Prostate gland (tissue), 2 donors: Measurements from ENCODE around the gene SPINK7. TPM values are rescaled to one million over a fixed set of nuclear protein-coding genes. Genes with fewer than 3 reads are reported as not detected.

Source experiments
- DNase-seq: peaks from one replicate; pipeline ENCODE4 v3.0.0-alpha.2; 2019; ENCODE audit warnings: low spot score
- H3K27ac ChIP-seq, 2 donors: fragments of 200-600 bp; sonication (generic); 2 replicates each; pipeline ENCODE4 v1.5.1; 2017 to 2019
- H3K27me3 ChIP-seq: fragments of 200-600 bp; sonication (generic); replicated peaks from 2 replicates; pipeline ENCODE4 v1.5.1; 2019; ENCODE audit not compliant: insufficient read depth
- H3K36me3 ChIP-seq, 2 donors: fragments of 200-600 bp; sonication (generic); 1 replicate in 1 of 2; 2 replicates in 1 of 2; pipeline versions ENCODE4 v1.5.1 to v1.8.1; 2017 to 2019
- H3K4me1 ChIP-seq: fragments of 200-600 bp; sonication (generic); replicated peaks from 2 replicates; pipeline ENCODE4 v1.5.1; 2019
- H3K4me3 ChIP-seq, 2 donors: fragments of 200-600 bp; sonication (generic); 2 replicates each; pipeline ENCODE4 v1.5.1; 2017 to 2019
- H3K9me3 ChIP-seq: fragments of 200-600 bp; sonication (generic); 2 replicates; pipeline ENCODE4 v1.5.1; 2017
- CTCF ChIP-seq, 4 experiments: fragments of 200-600 bp in 2 of 4; fragments of 450-650 bp in 2 of 4; sonication (generic) in 2 of 4; IDR thresholded peaks; 1 replicate in 3 of 4; 2 replicates in 1 of 4; pipeline ENCODE4 v1.5.1; 2016 to 2019; ENCODE audit warnings: antibody characterized with exemption in 4 of 4, mild to moderate bottlenecking in 2 of 4, moderate library complexity in 2 of 4
- POLR2A ChIP-seq: fragments of 450-650 bp; IDR thresholded peaks from one replicate; pipeline ENCODE4 v1.6.1; 2016; ENCODE audit warnings: antibody characterized with exemption, mild to moderate bottlenecking
- POLR2AphosphoS5 ChIP-seq: sonication (generic); formaldehyde crosslinking; IDR thresholded peaks from one replicate; pipeline ENCODE4 v1.6.1; 2017; ENCODE audit warnings: antibody characterized with exemption
- WGBS: methylation state at CpG from one replicate; pipeline ENCODE4 v1.1.5; 2018; 5-methylcytosine and 5-hydroxymethylcytosine counted together
- intact Hi-C: fragments of 100-400 bp; cut with DNase I; formaldehyde crosslinking; loops from one replicate; pipeline ENCODE4 v1.14.2; 2022
- total RNA-seq, 2 donors: library from RNA; depleted of rRNA; stranded (reverse); fragments of >200 nt; gene quantifications; one replicate each; pipeline ENCODE4 v1.1.0, GENCODE V29; 2016

SPINK7 gene
- total RNA-seq, 2 donors from 2014 or later = not detected

- 72% methylated on average over 6 of the region's 6 CpGs for WGBS
- Histone ChIP-seq H3K27me3 (no peaks in the 10 kb centered on the region), H3K4me1 (no peaks in the 10 kb centered on the region), H3K36me3 (no peaks in the 10 kb centered on the region), H3K27ac (no peak overlapping the region), H3K9me3 (no peaks in the 10 kb centered on the region), H3K4me3 (no peak overlapping the region)
- no peak for DNase-seq
- TF ChIP-seq POLR2AphosphoS5 (no peak), CTCF (IDR thresholded peaks at IDR 0.05) (peak in 3 of 4 experiments; percentile 6 to 52 (median 45))
- intact Hi-C loops = no loop called here
Measured at GRCh38 chr5:148290271-148291195, 21.7 kb upstream of the SPINK7 start.

DNA sequence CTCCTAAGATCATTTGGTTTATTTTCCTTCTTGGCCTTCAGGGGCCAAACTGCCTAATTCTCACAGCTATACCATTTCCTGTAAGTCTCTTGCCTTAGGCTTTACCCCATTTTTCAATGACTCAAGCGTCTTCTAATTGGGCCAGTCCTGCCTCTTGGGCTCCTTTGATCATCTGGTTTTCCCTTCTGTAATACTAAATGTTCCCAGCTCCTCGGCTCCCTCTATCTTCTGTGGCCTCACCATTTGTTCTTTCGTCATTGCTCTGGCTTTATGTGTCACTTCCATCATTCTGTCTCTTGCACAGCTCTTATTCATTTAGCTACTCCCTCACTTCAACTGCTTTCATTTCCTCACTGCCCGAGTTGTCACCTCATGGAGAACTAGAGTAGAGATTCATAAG is 14.5 kb upstream of the SPINK7 start:
- TF ChIP-seq POLR2AphosphoS5 (no peak), CTCF (IDR thresholded peaks at IDR 0.05) (no peak), POLR2A (no peak)
- no peaks in the 10 kb centered on the region for H3K9me3 ChIP-seq
- WGBS = 83% methylated on average over 4 of the region's 4 CpGs
- H3K4me1 ChIP-seq = no peaks in the 10 kb centered on the region
- intact Hi-C loops = no loop called here
- H3K4me3 ChIP-seq = no peak overlapping the region
- no peaks in the 10 kb centered on the region for H3K27me3 ChIP-seq
- no peaks in the 10 kb centered on the region for H3K36me3 ChIP-seq
- no peak overlapping the region for H3K27ac ChIP-seq
- no peak for DNase-seq

- Histone ChIP-seq H3K27ac (no peak overlapping the region), H3K9me3 (no peaks in the 10 kb centered on the region), H3K36me3 (no peaks in the 10 kb centered on the region), H3K4me1 (no peaks in the 10 kb centered on the region), H3K4me3 (no peak overlapping the region), H3K27me3 (no peaks in the 10 kb centered on the region)
- WGBS = 83% methylated on average over 1 of the region's 1 CpG
- intact Hi-C loops = no loop called here
- DNase-seq = no peak
- no peak for TF ChIP-seq POLR2AphosphoS5
- no peak for TF ChIP-seq CTCF (IDR thresholded peaks at IDR 0.05)
- TF ChIP-seq POLR2A = no peak
Measured at GRCh38 chr5:148306446-148306845, 5.8 kb upstream of the SPINK7 start.

DNA sequence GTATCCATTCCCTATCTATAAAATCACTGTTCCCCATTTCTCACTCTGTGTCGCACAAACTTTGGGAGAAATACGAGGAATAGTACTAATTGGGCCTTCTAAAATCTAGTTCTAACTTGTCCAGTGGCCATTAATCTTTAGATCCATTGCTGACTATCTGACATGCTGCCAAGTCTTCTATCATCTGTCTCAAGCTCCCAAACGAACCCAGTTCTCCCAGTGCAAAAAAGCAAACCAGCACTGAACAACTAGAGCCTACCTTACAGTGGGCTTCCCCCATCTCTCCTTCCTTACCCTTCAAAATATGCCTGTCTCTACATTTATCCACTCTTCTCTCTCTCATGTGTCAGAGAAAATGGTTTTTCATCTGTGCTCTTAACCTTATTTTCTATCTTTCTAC is 3.2 kb upstream of the SPINK7 start:
- no peak for TF ChIP-seq POLR2AphosphoS5
- TF ChIP-seq CTCF (IDR thresholded peaks at IDR 0.05) = no peak
- no peak for TF ChIP-seq POLR2A

DNA sequence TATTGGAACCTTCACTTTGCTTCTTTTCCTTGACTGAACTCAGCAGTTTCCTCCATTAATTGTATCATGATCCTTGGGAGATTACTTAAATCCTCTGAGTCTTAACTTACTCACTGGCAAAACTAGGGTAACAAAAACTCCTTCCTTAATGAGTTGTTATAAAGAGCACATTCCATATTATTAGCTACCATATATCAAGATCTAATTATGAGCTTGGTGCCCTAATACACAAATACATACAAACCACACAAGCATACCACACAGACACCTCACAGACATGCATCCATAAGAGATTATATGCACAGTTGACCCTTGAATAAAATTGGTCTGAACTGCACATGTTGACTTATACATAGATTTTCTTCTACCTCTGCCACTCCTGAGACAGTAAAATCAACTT is 2.5 kb upstream of the SPINK7 start:
- Histone ChIP-seq H3K4me1 (no peaks in the 10 kb centered on the region), H3K4me3 (no peak overlapping the region), H3K36me3 (no peaks in the 10 kb centered on the region), H3K27me3 (no peaks in the 10 kb centered on the region), H3K9me3 (no peaks in the 10 kb centered on the region), H3K27ac (no peak overlapping the region)
- intact Hi-C loops = no loop called here
- TF ChIP-seq CTCF (IDR thresholded peaks at IDR 0.05) (no peak), POLR2AphosphoS5 (no peak), POLR2A (no peak)
- DNase-seq = no peak

More for the DNA sequence above, 3.2 kb upstream of the SPINK7 start:
- H3K36me3 ChIP-seq = no peaks in the 10 kb centered on the region
- H3K27me3 ChIP-seq = no peaks in the 10 kb centered on the region
- H3K27ac ChIP-seq = no peak overlapping the region
- intact Hi-C loops = no loop called here
- no peak overlapping the region for H3K4me3 ChIP-seq
- DNase-seq = no peak
- H3K4me1 ChIP-seq = no peaks in the 10 kb centered on the region
- 74% methylated on average over 3 of the region's 3 CpGs for WGBS
- no peaks in the 10 kb centered on the region for H3K9me3 ChIP-seq
